Immature natural killer cell (primary cell): ENCODE measurements around the gene WFDC1. TPM values are rescaled to one million over a fixed set of nuclear protein-coding genes. Genes with fewer than 3 reads are reported as not detected.
"Not testable (repeated sequence)": the region's sequence is repeated elsewhere in the genome, so short reads cannot be mapped to it uniquely, and the experiment has no call there.

Experiments used
- DNase-seq, 3 donors: peaks; one replicate each; pipeline ENCODE4 v3.0.0; 2022; ENCODE audit warnings: mixed read lengths in 1 of 3
- H3K27ac Mint-ChIP-seq, 6 donors: one replicate each; pipeline ENCODE4 v1.8.0; 2020; ENCODE audit warnings: mixed read lengths in 6 of 6, mild to moderate bottlenecking in 5 of 6, inconsistent platforms in 4 of 6, moderate library complexity in 3 of 6
- H3K27me3 Mint-ChIP-seq, 3 donors: one replicate each; pipeline ENCODE4 v1.8.0; 2020 to 2021; ENCODE audit warnings: low read depth in 3 of 3, mild to moderate bottlenecking in 3 of 3, mixed read lengths in 3 of 3, moderate library complexity in 3 of 3, inconsistent platforms in 1 of 3
- H3K36me3 Mint-ChIP-seq, 3 donors: one replicate each; pipeline ENCODE4 v1.8.0; 2020; ENCODE audit warnings: mixed read lengths in 3 of 3, inconsistent platforms in 2 of 3, mild to moderate bottlenecking in 2 of 3
- H3K4me1 Mint-ChIP-seq, 2 donors: one replicate each; pipeline ENCODE4 v1.8.0; 2020; ENCODE audit warnings: inconsistent platforms in 2 of 2, mild to moderate bottlenecking in 2 of 2, mixed read lengths in 2 of 2, moderate library complexity in 1 of 2
- H3K4me3 Mint-ChIP-seq, 5 donors: one replicate each; pipeline ENCODE4 v1.8.0; 2020; ENCODE audit warnings: mild to moderate bottlenecking in 5 of 5, mixed read lengths in 5 of 5, inconsistent platforms in 3 of 5, moderate library complexity in 3 of 5
- H3K9me3 Mint-ChIP-seq, 6 donors: one replicate each; pipeline ENCODE4 v1.8.0; 2020; ENCODE audit warnings: mild to moderate bottlenecking in 6 of 6, mixed read lengths in 6 of 6, inconsistent platforms in 4 of 6, moderate library complexity in 3 of 6
- polyA plus RNA-seq, 3 donors: library from polyadenylated mRNA; unstranded; fragments of 300-500 nt; fragmentation: Illumina TruSeq; gene quantifications; one replicate each; pipeline ENCODE4 v1.2.3, GENCODE V29; 2021

WFDC1 gene
- polyA plus RNA-seq, 3 donors from 2014 or later, result not detected

GRCh38 chr16:84331998-84332780, 37.5 kb downstream of the WFDC1 start:
- Mint-ChIP-seq H3K36me3 (no peaks in the 10 kb centered on the region), H3K27ac (no peak overlapping the region), H3K4me1 (no peaks in the 10 kb centered on the region), H3K27me3 (peaks cover 2 to 5% (median 4%) of the 10 kb centered on the region in 3 donors), H3K9me3 (peaks cover 0 to 6% (median 1%) of the 10 kb centered on the region in 6 donors), H3K4me3 (no peak overlapping the region)
- no peak for DNase-seq

- Mint-ChIP-seq H3K9me3 (peaks cover 0 to 6% (median 1%) of the 10 kb centered on the region in 6 donors), H3K4me1 (no peaks in the 10 kb centered on the region), H3K36me3 (no peaks in the 10 kb centered on the region), H3K4me3 (no peak overlapping the region), H3K27me3 (peaks cover 1 to 6% (median 4%) of the 10 kb centered on the region in 3 donors), H3K27ac (no peak overlapping the region)
- no peak for DNase-seq
Measured at GRCh38 chr16:84332975-84333684, 38.5 kb downstream of the WFDC1 start.

GRCh38 chr16:84334058-84334457, 39.4 kb downstream of the WFDC1 start:
- no peaks in the 10 kb centered on the region for H3K4me1 Mint-ChIP-seq
- H3K4me3 Mint-ChIP-seq, result no peak overlapping the region
- peaks cover 0 to 6% (median 1%) of the 10 kb centered on the region in 6 donors for H3K9me3 Mint-ChIP-seq
- peaks cover 1 to 6% (median 4%) of the 10 kb centered on the region in 3 donors for H3K27me3 Mint-ChIP-seq
- no peak for DNase-seq
- no peaks in the 10 kb centered on the region for H3K36me3 Mint-ChIP-seq
- H3K27ac Mint-ChIP-seq, result no peak overlapping the region

GRCh38 chr16:84334482-84334881, 39.8 kb downstream of the WFDC1 start:
- Mint-ChIP-seq H3K36me3 (no peaks in the 10 kb centered on the region), H3K4me3 (no peak overlapping the region), H3K9me3 (peaks cover 0 to 6% (median 1%) of the 10 kb centered on the region in 6 donors), H3K4me1 (no peaks in the 10 kb centered on the region), H3K27ac (no peak overlapping the region), H3K27me3 (peaks cover 1 to 6% (median 4%) of the 10 kb centered on the region in 3 donors)
- DNase-seq, result no peak

GRCh38 chr16:84337236-84337635, 42.6 kb downstream of the WFDC1 start:
- H3K4me3 Mint-ChIP-seq, H3K27ac Mint-ChIP-seq: not testable (repeated sequence)

GRCh38 chr16:84339311-84339710, 44.6 kb downstream of the WFDC1 start:
- H3K9me3 Mint-ChIP-seq, result peaks cover 0 to 6% (median 1%) of the 10 kb centered on the region in 6 donors
- no peaks in the 10 kb centered on the region for H3K4me1 Mint-ChIP-seq
- DNase-seq, result no peak
- no peaks in the 10 kb centered on the region for H3K36me3 Mint-ChIP-seq
- H3K4me3 Mint-ChIP-seq, result no peak overlapping the region
- H3K27me3 Mint-ChIP-seq, result peaks cover 0 to 6% (median 1%) of the 10 kb centered on the region in 3 donors
- H3K27ac Mint-ChIP-seq, result no peak overlapping the region

More at GRCh38 chr16:84337236-84337635, 42.6 kb downstream of the WFDC1 start:
- not testable (repeated sequence) for H3K27me3 Mint-ChIP-seq, DNase-seq, H3K4me1 Mint-ChIP-seq, H3K9me3 Mint-ChIP-seq, H3K36me3 Mint-ChIP-seq

- H3K36me3 Mint-ChIP-seq, result no peaks in the 10 kb centered on the region
- no peaks in the 10 kb centered on the region for H3K4me1 Mint-ChIP-seq
- H3K4me3 Mint-ChIP-seq, result no peak overlapping the region
- peaks cover 0 to 6% (median 1%) of the 10 kb centered on the region in 6 donors for H3K9me3 Mint-ChIP-seq
- peaks cover 0 to 6% (median 1%) of the 10 kb centered on the region in 3 donors for H3K27me3 Mint-ChIP-seq
- H3K27ac Mint-ChIP-seq, result no peak overlapping the region
- DNase-seq, result no peak
Measured at GRCh38 chr16:84339766-84340165, 45.1 kb downstream of the WFDC1 start.

GRCh38 chr16:84340325-84341040, 45.8 kb downstream of the WFDC1 start:
- H3K36me3 Mint-ChIP-seq, result no peaks in the 10 kb centered on the region
- no peak overlapping the region for H3K27ac Mint-ChIP-seq
- H3K27me3 Mint-ChIP-seq, result peaks cover 0 to 4% (median 1%) of the 10 kb centered on the region in 3 donors
- H3K9me3 Mint-ChIP-seq, result peaks cover 0 to 6% (median under 1%) of the 10 kb centered on the region in 6 donors
- H3K4me1 Mint-ChIP-seq, result no peaks in the 10 kb centered on the region
- no peak overlapping the region for H3K4me3 Mint-ChIP-seq
- no peak for DNase-seq

GRCh38 chr16:84341528-84342295, 47.0 kb downstream of the WFDC1 start:
- Mint-ChIP-seq H3K36me3 (no peaks in the 10 kb centered on the region), H3K27ac (no peak overlapping the region), H3K27me3 (peaks cover 0 to 6% (median 2%) of the 10 kb centered on the region in 3 donors), H3K9me3 (peaks cover 0 to 6% (median 0%) of the 10 kb centered on the region in 6 donors), H3K4me3 (no peak overlapping the region), H3K4me1 (no peaks in the 10 kb centered on the region)
- no peak for DNase-seq

GRCh38 chr16:84343800-84344199, 49.1 kb downstream of the WFDC1 start:
- H3K4me1 Mint-ChIP-seq, H3K27ac Mint-ChIP-seq, H3K9me3 Mint-ChIP-seq: not testable (repeated sequence)

GRCh38 chr16:84344781-84345180, 50.1 kb downstream of the WFDC1 start:
- Mint-ChIP-seq H3K4me1 (no peaks in the 10 kb centered on the region), H3K36me3 (no peaks in the 10 kb centered on the region), H3K27ac (no peak overlapping the region), H3K27me3 (peaks cover under 1 to 2% (median 2%) of the 10 kb centered on the region in 3 donors), H3K4me3 (no peak overlapping the region), H3K9me3 (no peaks in the 10 kb centered on the region)
- no peak for DNase-seq

More at GRCh38 chr16:84343800-84344199, 49.1 kb downstream of the WFDC1 start:
- H3K4me3 Mint-ChIP-seq, H3K36me3 Mint-ChIP-seq, DNase-seq, H3K27me3 Mint-ChIP-seq: not testable (repeated sequence)

GRCh38 chr16:84347161-84347560, 52.5 kb downstream of the WFDC1 start:
- no peaks in the 10 kb centered on the region for H3K36me3 Mint-ChIP-seq
- no peaks in the 10 kb centered on the region for H3K4me1 Mint-ChIP-seq
- no peaks in the 10 kb centered on the region for H3K9me3 Mint-ChIP-seq
- peaks cover 2% of the 10 kb centered on the region in 3 donors for H3K27me3 Mint-ChIP-seq
- H3K27ac Mint-ChIP-seq, result no peak overlapping the region
- DNase-seq, result no peak
- H3K4me3 Mint-ChIP-seq, result no peak overlapping the region

- DNase-seq, result no peak
- Mint-ChIP-seq H3K27me3 (peaks cover 2% of the 10 kb centered on the region in 3 donors), H3K4me3 (no peak overlapping the region), H3K36me3 (no peaks in the 10 kb centered on the region), H3K9me3 (no peaks in the 10 kb centered on the region), H3K4me1 (no peaks in the 10 kb centered on the region), H3K27ac (no peak overlapping the region)
Measured at GRCh38 chr16:84348386-84348888, 53.8 kb downstream of the WFDC1 start.
